Skeletal muscle tissue (tissue), 4 donors: ENCODE data around the gene PIAS1. TPM values are rescaled to one million over a fixed set of nuclear protein-coding genes. Genes with fewer than 3 reads are reported as not detected.
"Not testable (repeated sequence)": the region's sequence is repeated elsewhere in the genome, so short reads cannot be mapped to it uniquely, and the experiment has no call there.

Experiments
- H3K27ac ChIP-seq: one replicate; pipeline ENCODE4 v1.7.0; 2013; ENCODE audit warnings: mild to moderate bottlenecking, low read depth, low read length, inconsistent platforms
- H3K27me3 ChIP-seq, 3 donors: one replicate each; pipeline ENCODE4 v1.7.0; 2013; ENCODE audit warnings: low read length in 3 of 3; ENCODE audit not compliant: control insufficient read depth in 3 of 3, insufficient read depth in 3 of 3
- H3K36me3 ChIP-seq, 3 donors: one replicate each; pipeline ENCODE4 v1.7.0; 2013; ENCODE audit warnings: low read length in 3 of 3; ENCODE audit not compliant: control insufficient read depth in 3 of 3, insufficient read depth in 3 of 3
- H3K4me1 ChIP-seq, 3 donors: one replicate each; pipeline ENCODE4 v1.7.0; 2013; ENCODE audit warnings: low read length in 3 of 3, mild to moderate bottlenecking in 3 of 3; ENCODE audit not compliant: control insufficient read depth in 3 of 3, insufficient read depth in 3 of 3
- H3K4me3 ChIP-seq, 3 donors: one replicate each; pipeline ENCODE4 v1.7.0; 2013; ENCODE audit warnings: low read length in 3 of 3
- H3K9ac ChIP-seq, 3 donors: one replicate each; pipeline ENCODE4 v1.7.0; 2013; ENCODE audit warnings: low read length in 3 of 3, mild to moderate bottlenecking in 3 of 3, moderate library complexity in 2 of 3, low read depth in 1 of 3
- H3K9me3 ChIP-seq, 3 donors: one replicate each; pipeline ENCODE4 v1.7.0; 2013; ENCODE audit warnings: low read length in 3 of 3; ENCODE audit not compliant: control insufficient read depth in 3 of 3
- total RNA-seq: library from RNA; depleted of rRNA; stranded (reverse); fragments of >200 nt; gene quantifications from one replicate; pipeline ENCODE4 v1.2.3, GENCODE V29; 2014
- donor health status: Osteomylitis.

The PIAS1 gene
- 15.7 TPM for total RNA-seq

- Histone ChIP-seq H3K9me3 (no peaks in the 10 kb centered on the region), H3K36me3 (no peaks in the 10 kb centered on the region), H3K27ac (peak within 1 kb of the TSS; percentile 91), H3K9ac (peak within 1 kb of the TSS; percentile 87 to 89 (median 87)), H3K27me3 (no peaks in the 10 kb centered on the region), H3K4me1 (peaks cover 11 to 17% (median 13%) of the 10 kb centered on the region in 3 donors), H3K4me3 (peak within 1 kb of the TSS; percentile 77 to 89 (median 83))
These were observed at the start of gene PIAS1 for GRCh38 chr15:68053701-68054627. Gene PIAS1 (plus strand): TSS chr15:68054315. CDS start chr15:68054327, 12 bp downstream.

DNA sequence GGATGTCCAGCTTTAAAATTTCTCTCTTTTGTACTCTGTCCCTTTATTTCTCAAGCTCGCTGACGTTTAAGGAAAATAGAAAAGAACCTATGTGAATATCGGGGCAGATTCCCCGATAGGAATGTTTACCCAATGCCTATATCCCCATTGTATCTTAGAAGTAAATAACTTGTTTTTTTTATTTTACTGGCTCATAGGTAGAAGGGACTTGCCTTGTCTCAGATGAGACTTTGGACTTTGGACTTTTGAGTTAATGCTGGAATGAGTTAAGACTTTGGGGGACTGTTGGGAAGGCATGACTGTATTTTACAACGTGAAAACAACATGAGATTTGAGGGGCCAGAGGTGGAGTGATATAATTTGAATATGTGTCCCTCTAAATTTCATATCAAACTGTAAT lies 46.5 kb upstream of the PIAS1 start:
- H3K36me3 ChIP-seq, H3K4me3 ChIP-seq, H3K9ac ChIP-seq, H3K4me1 ChIP-seq, H3K27ac ChIP-seq, H3K9me3 ChIP-seq, H3K27me3 ChIP-seq: not testable (repeated sequence)

GRCh38 chr15:68010361-68011153 lies 43.6 kb upstream of the PIAS1 start:
- Histone ChIP-seq H3K9me3 (no peaks in the 10 kb centered on the region), H3K27ac (no peak overlapping the region), H3K27me3 (no peaks in the 10 kb centered on the region), H3K36me3 (no peaks in the 10 kb centered on the region), H3K4me3 (no peak overlapping the region), H3K4me1 (no peaks in the 10 kb centered on the region), H3K9ac (no peak overlapping the region)

DNA sequence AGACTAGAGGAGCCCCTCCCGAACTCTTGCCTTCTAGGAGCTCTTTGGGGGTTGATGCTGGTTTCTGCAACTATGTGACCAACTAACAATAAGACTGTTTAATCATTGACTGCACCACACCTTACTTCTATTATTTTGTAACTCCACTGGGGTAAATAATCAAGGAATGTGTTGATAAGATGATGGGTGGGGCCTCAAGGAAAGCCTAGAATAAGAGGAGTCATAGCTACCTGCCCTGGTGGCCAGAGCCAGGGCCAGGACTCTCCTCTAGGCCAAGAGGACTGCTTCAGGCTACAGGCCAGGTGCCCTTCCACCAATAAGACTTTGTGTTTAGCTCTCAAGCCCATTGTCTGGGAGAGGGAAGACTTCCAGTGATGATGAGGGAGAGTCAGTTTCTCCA lies 41.2 kb upstream of the PIAS1 start:
- Histone ChIP-seq H3K9me3 (no peaks in the 10 kb centered on the region), H3K9ac (no peak overlapping the region), H3K4me3 (no peak overlapping the region), H3K27me3 (no peaks in the 10 kb centered on the region), H3K4me1 (no peaks in the 10 kb centered on the region), H3K27ac (no peak overlapping the region), H3K36me3 (no peaks in the 10 kb centered on the region)

GRCh38 chr15:68014219-68014618 lies 39.9 kb upstream of the PIAS1 start:
- Histone ChIP-seq H3K4me1 (no peaks in the 10 kb centered on the region), H3K4me3 (no peak overlapping the region), H3K9ac (no peak overlapping the region), H3K27ac (no peak overlapping the region), H3K9me3 (no peaks in the 10 kb centered on the region), H3K36me3 (no peaks in the 10 kb centered on the region), H3K27me3 (no peaks in the 10 kb centered on the region)

- Histone ChIP-seq H3K4me3 (no peak overlapping the region), H3K4me1 (no peaks in the 10 kb centered on the region)
These were observed 38.9 kb upstream of the PIAS1 start for GRCh38 chr15:68015244-68015643.

GRCh38 chr15:68017201-68017600 lies 36.9 kb upstream of the PIAS1 start:
- Histone ChIP-seq H3K36me3 (no peaks in the 10 kb centered on the region), H3K9me3 (no peaks in the 10 kb centered on the region), H3K4me1 (peaks cover 1 to 4% (median 3%) of the 10 kb centered on the region in 3 donors), H3K27me3 (no peaks in the 10 kb centered on the region), H3K27ac (no peak overlapping the region), H3K4me3 (no peak overlapping the region), H3K9ac (no peak overlapping the region)

More at GRCh38 chr15:68015244-68015643, 38.9 kb upstream of the PIAS1 start:
- no peak overlapping the region for H3K9ac ChIP-seq
- H3K36me3 ChIP-seq = no peaks in the 10 kb centered on the region
- no peaks in the 10 kb centered on the region for H3K9me3 ChIP-seq
- H3K27ac ChIP-seq = no peak overlapping the region
- no peaks in the 10 kb centered on the region for H3K27me3 ChIP-seq

- no peak overlapping the region for H3K9ac ChIP-seq
- no peaks in the 10 kb centered on the region for H3K36me3 ChIP-seq
- H3K4me1 ChIP-seq = peaks cover 4 to 6% (median 6%) of the 10 kb centered on the region in 3 donors
- H3K27ac ChIP-seq = no peak overlapping the region
- H3K9me3 ChIP-seq = no peaks in the 10 kb centered on the region
- H3K4me3 ChIP-seq = no peak overlapping the region
- no peaks in the 10 kb centered on the region for H3K27me3 ChIP-seq
These were observed 35.2 kb upstream of the PIAS1 start for GRCh38 chr15:68018797-68019444.

GRCh38 chr15:68019814-68020525 lies 34.1 kb upstream of the PIAS1 start:
- Histone ChIP-seq H3K9ac (no peak overlapping the region), H3K9me3 (no peaks in the 10 kb centered on the region), H3K27me3 (no peaks in the 10 kb centered on the region), H3K4me3 (no peak overlapping the region), H3K27ac (no peak overlapping the region), H3K4me1 (peaks cover 4 to 6% (median 6%) of the 10 kb centered on the region in 3 donors), H3K36me3 (no peaks in the 10 kb centered on the region)
